GM12878 (cell line): ENCODE results near the gene CCDC141. TPM values are rescaled to one million over a fixed set of nuclear protein-coding genes. Genes with fewer than 3 reads are reported as not detected.

ENCODE experiments used
- ATAC-seq: fragments of 200-7000 bp; cut with Tn5 transposase; 3 replicates; pipeline ENCODE4 v1.9.1; 2020; ENCODE audit warnings: mild to moderate bottlenecking, moderate library complexity
- BruUV-seq: library from RNA; stranded (reverse); fragments of 400-500 nt; replicated peaks from 2 replicates; lab custom pipeline; 2021; lab: Mats Ljungman, UMichigan
- CTCF ChIA-PET: fragments of 300-600 bp; sonication (Branson Sonifier 250); formaldehyde crosslinking; extraction: SDS; loops from one replicate; lab custom pipeline; 2021; ENCODE audit warnings: inconsistent platforms; lab: Yijun Ruan, JAX
- POLR2A ChIA-PET: fragments of 350-600 bp; formaldehyde crosslinking; extraction: SDS; loops from one replicate; lab custom pipeline; 2021; ENCODE audit warnings: inconsistent platforms; lab: Charles Lee
- RAD21 ChIA-PET: fragments of 300-600 bp; sonication (Branson Sonifier 250); formaldehyde crosslinking; loops from one replicate; lab custom pipeline; 2023; ENCODE audit warnings: antibody characterized with exemption; ENCODE audit not compliant: unreplicated experiment; lab: Charles Lee
- SMC1A ChIA-PET: fragments of 300-600 bp; sonication (Branson Sonifier 250); formaldehyde crosslinking; loops from one replicate; lab custom pipeline; 2023; ENCODE audit not compliant: unreplicated experiment, uncharacterized antibody; lab: Charles Lee
- DNase-seq: peaks from one replicate; pipeline ENCODE4 v3.0.0-alpha.2; 2011; ENCODE audit warnings: low read depth, low spot score
- FAIRE-seq: peaks from 3 replicates; lab custom pipeline; 2011; peaks lifted over from hg19 to GRCh38; lab: Jason Lieb, UNC
- H2AFZ ChIP-seq: 2 replicates; pipeline ENCODE4 v1.6.0; 2011; ENCODE audit warnings: low read depth, low read length, control low read depth; ENCODE audit not compliant: control insufficient read depth
- H3K27ac ChIP-seq: 2 replicates; pipeline ENCODE4 v1.5.1; 2011; ENCODE audit warnings: control low read depth; ENCODE audit not compliant: control insufficient read depth, insufficient read depth
- H3K27me3 ChIP-seq, 2 experiments: replicated peaks in 1 of 2; 2 replicates each; pipeline versions ENCODE4 v1.6.0 to v1.6.1; 2011; ENCODE audit warnings: low read length in 1 of 2; ENCODE audit not compliant: control insufficient read depth in 2 of 2, insufficient read depth in 2 of 2
- H3K36me3 ChIP-seq, 2 experiments: 2 replicates each; pipeline ENCODE4 v1.5.1; 2011; ENCODE audit warnings: low read length in 1 of 2; ENCODE audit not compliant: control insufficient read depth in 2 of 2, insufficient read depth in 2 of 2
- H3K4me1 ChIP-seq: 2 replicates; pipeline ENCODE4 v1.6.1; 2011; ENCODE audit warnings: mild to moderate bottlenecking, low read length, moderate library complexity, mixed read lengths; ENCODE audit not compliant: control insufficient read depth, insufficient read depth
- H3K4me2 ChIP-seq: 2 replicates; pipeline ENCODE4 v1.6.0; 2011; ENCODE audit warnings: control low read depth; ENCODE audit not compliant: control insufficient read depth, insufficient read depth
- H3K4me3 ChIP-seq: fragments of 200-600 bp; sonication (generic); 2 replicates; pipeline ENCODE4 v1.5.1; 2016
- H3K79me2 ChIP-seq: 2 replicates; pipeline ENCODE4 v1.6.0; 2011; ENCODE audit warnings: low read length; ENCODE audit not compliant: control insufficient read depth, insufficient read depth
- H3K9ac ChIP-seq: 2 replicates; pipeline ENCODE4 v1.8.0; 2011; ENCODE audit warnings: low read length, control low read depth, mixed read lengths; ENCODE audit not compliant: control insufficient read depth, insufficient read depth
- H3K9me3 ChIP-seq: replicated peaks from 3 replicates; pipeline ENCODE4 v1.5.1; 2011; ENCODE audit warnings: mild to moderate bottlenecking, low read length; ENCODE audit not compliant: control insufficient read depth, insufficient read depth
- H4K20me1 ChIP-seq: 2 replicates; pipeline ENCODE4 v1.6.0; 2011; ENCODE audit not compliant: control insufficient read depth, insufficient read depth
- CBFB ChIP-seq: IDR thresholded peaks from 2 replicates; pipeline ENCODE4 v1.6.1; 2016; ENCODE audit warnings: antibody characterized with exemption, low read depth
- CHD1 ChIP-seq: IDR thresholded peaks from 2 replicates; pipeline ENCODE4 v1.6.1; 2012; ENCODE audit warnings: low read depth, low read length, improper control_type of control experiment
- E2F8 ChIP-seq: fragments of 450-650 bp; IDR thresholded peaks from 2 replicates; pipeline ENCODE4 v1.6.1; 2018; ENCODE audit warnings: mild to moderate bottlenecking, low read depth, moderate library complexity; ENCODE audit not compliant: partially characterized antibody
- GATAD2B ChIP-seq: fragments of 450-650 bp; conservative IDR thresholded peaks from 2 replicates; pipeline ENCODE4 v1.6.1; 2017; ENCODE audit warnings: low read depth, mild to moderate bottlenecking, moderate library complexity
- MEF2B ChIP-seq: fragments of 450-650 bp; IDR thresholded peaks from 2 replicates; pipeline ENCODE4 v1.6.1; 2018; ENCODE audit warnings: mild to moderate bottlenecking, moderate library complexity; ENCODE audit not compliant: partially characterized antibody, poor library complexity, severe bottlenecking
- MTA2 ChIP-seq: fragments of 450-650 bp; IDR thresholded peaks from 2 replicates; pipeline ENCODE4 v1.6.1; 2016; ENCODE audit warnings: low read depth, mild to moderate bottlenecking, moderate library complexity
- NFXL1 ChIP-seq: fragments of 450-650 bp; IDR thresholded peaks from 2 replicates; pipeline ENCODE4 v1.6.1; 2017; ENCODE audit warnings: antibody characterized with exemption, mild to moderate bottlenecking, borderline replicate concordance
- RELA ChIP-seq: fragments of 450-650 bp; IDR thresholded peaks from 2 replicates; pipeline ENCODE4 v1.8.0; 2014; ENCODE audit warnings: borderline replicate concordance; ENCODE audit not compliant: partially characterized antibody
- RFX5 ChIP-seq: IDR thresholded peaks from 2 replicates; pipeline ENCODE4 v1.6.1; 2011; ENCODE audit warnings: low read depth, low read length, improper control_type of control experiment
- SIN3A ChIP-seq: IDR thresholded peaks from 2 replicates; pipeline ENCODE4 v1.6.1; 2012; ENCODE audit warnings: low read depth, low read length, improper control_type of control experiment
- SRF ChIP-seq, 2 experiments: IDR thresholded peaks; 2 replicates each; pipeline ENCODE4 v1.6.1; 2011; ENCODE audit warnings: low read depth in 2 of 2, low read length in 2 of 2, mild to moderate bottlenecking in 1 of 2, moderate library complexity in 1 of 2
- SUPT20H ChIP-seq: IDR thresholded peaks from 2 replicates; pipeline ENCODE4 v1.6.1; 2011; ENCODE audit warnings: low read depth, mild to moderate bottlenecking, low read length, moderate library complexity, borderline replicate concordance; ENCODE audit not compliant: control insufficient read depth
- in situ Hi-C: fragments of 300-500 bp; cut with MboI; formaldehyde crosslinking; loops from 9 replicates; pipeline ENCODE4 v1.14.3; 2018; ENCODE audit warnings: mixed read lengths
- intact Hi-C: fragments of 100-400 bp; cut with micrococcal nuclease; formaldehyde crosslinking; loops from one replicate; pipeline ENCODE4 v1.14.2; 2022; ENCODE audit not compliant: unreplicated experiment
- polyA plus RNA-seq, 11 experiments: library from polyadenylated mRNA; depleted of rRNA in 4 of 11; unstranded in 6 of 11; stranded (reverse) in 5 of 11; fragments of >200 nt; fragmentation: Nextera tagmentation in 4 of 11; fragmentation: Illumina TruSeq in 1 of 11; extraction: Ambion mirVana in 4 of 11; extraction: Trizol in 1 of 11; gene quantifications; 1 replicate in 1 of 11; 2 replicates in 10 of 11; pipeline versions ENCODE4 v1.2.1 to v1.2.3, GENCODE V29; 2011 to 2016; ENCODE audit warnings: inconsistent platforms in 2 of 11, missing spikeins in 2 of 11, low read depth in 1 of 11
- total RNA-seq, 4 experiments: library from RNA; depleted of rRNA in 3 of 4; stranded (reverse); fragments of >200 nt in 3 of 4; fragmentation: Illumina TruSeq in 1 of 4; extraction: Trizol in 1 of 4; gene quantifications; 2 replicates each; pipeline versions ENCODE4 v1.2.1 to v1.2.3, GENCODE V29; 2013 to 2021
- TF ChIP-seq, protein P1 (sequence below): fragments of 450-650 bp; IDR thresholded peaks from 2 replicates; pipeline ENCODE4 v1.6.1; 2017; ENCODE audit warnings: antibody characterized with exemption, mild to moderate bottlenecking, moderate library complexity
- TF ChIP-seq, protein P2 (sequence below): IDR thresholded peaks from 2 replicates; pipeline ENCODE4 v1.6.1; 2011; ENCODE audit warnings: low read depth, mild to moderate bottlenecking, low read length, moderate library complexity, borderline replicate concordance; ENCODE audit errors: extremely low read depth
- TF ChIP-seq, protein P3 (sequence below): fragments of 150-350 bp; IDR thresholded peaks from 2 replicates; pipeline ENCODE4 v1.6.1; 2014; ENCODE audit warnings: mild to moderate bottlenecking, low read depth, low read length

Gene CCDC141
- total and polyA plus RNA-seq, 10 of the 15 experiments (the other 5 are each of a cell fraction or from before 2014, with no cell fraction given): 0.84 to 12.5 (median 3.6) TPM

- no peak for TF ChIP-seq SUPT20H
- TF ChIP-seq, protein P1, sequence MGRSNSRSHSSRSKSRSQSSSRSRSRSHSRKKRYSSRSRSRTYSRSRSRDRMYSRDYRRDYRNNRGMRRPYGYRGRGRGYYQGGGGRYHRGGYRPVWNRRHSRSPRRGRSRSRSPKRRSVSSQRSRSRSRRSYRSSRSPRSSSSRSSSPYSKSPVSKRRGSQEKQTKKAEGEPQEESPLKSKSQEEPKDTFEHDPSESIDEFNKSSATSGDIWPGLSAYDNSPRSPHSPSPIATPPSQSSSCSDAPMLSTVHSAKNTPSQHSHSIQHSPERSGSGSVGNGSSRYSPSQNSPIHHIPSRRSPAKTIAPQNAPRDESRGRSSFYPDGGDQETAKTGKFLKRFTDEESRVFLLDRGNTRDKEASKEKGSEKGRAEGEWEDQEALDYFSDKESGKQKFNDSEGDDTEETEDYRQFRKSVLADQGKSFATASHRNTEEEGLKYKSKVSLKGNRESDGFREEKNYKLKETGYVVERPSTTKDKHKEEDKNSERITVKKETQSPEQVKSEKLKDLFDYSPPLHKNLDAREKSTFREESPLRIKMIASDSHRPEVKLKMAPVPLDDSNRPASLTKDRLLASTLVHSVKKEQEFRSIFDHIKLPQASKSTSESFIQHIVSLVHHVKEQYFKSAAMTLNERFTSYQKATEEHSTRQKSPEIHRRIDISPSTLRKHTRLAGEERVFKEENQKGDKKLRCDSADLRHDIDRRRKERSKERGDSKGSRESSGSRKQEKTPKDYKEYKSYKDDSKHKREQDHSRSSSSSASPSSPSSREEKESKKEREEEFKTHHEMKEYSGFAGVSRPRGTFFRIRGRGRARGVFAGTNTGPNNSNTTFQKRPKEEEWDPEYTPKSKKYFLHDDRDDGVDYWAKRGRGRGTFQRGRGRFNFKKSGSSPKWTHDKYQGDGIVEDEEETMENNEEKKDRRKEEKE: no peak
- no peak for TF ChIP-seq MEF2B
Observed at GRCh38 chr2:179082697-179083096, 32.8 kb upstream of the CCDC141 start (continued).

- no peaks in the 10 kb centered on the region for H4K20me1 ChIP-seq
- CTCF ChIA-PET: no interaction called here
- ATAC-seq: no peak
- in situ Hi-C loops (no loop called here), intact Hi-C loops (no loop called here)
- H3K36me3 ChIP-seq: no peaks in the 10 kb centered on the region
- H3K79me2 ChIP-seq: no peaks in the 10 kb centered on the region
- no peak for DNase-seq
- no peaks in the 10 kb centered on the region for H3K4me1 ChIP-seq
- H3K4me3 ChIP-seq: no peak overlapping the region
- POLR2A ChIA-PET: interaction anchor here (0.6 kb wide), 1 partner anchor 54 kb away, joined by 3 read pairs; no protein-coding TSS in a partner anchor
- RAD21 ChIA-PET: interaction anchor here (0.9 kb wide), 1 partner anchor 15 kb away, joined by 3 read pairs; no protein-coding TSS in a partner anchor
- H3K27ac ChIP-seq: no peak overlapping the region
- H3K27me3 ChIP-seq: no peaks in the 10 kb centered on the region
- H2AFZ ChIP-seq: no peak overlapping the region
- no peak overlapping the region for H3K9ac ChIP-seq
- no peaks in the 10 kb centered on the region; the same call in 2 of the 3 replicates for H3K9me3 ChIP-seq
- no peak for FAIRE-seq
- BruUV-seq: no TSS peak
- H3K4me2 ChIP-seq: no peak overlapping the region
- SMC1A ChIA-PET: interaction anchor here (1.0 kb wide), 1 partner anchor 25 kb away, joined by 3 read pairs; no protein-coding TSS in a partner anchor
- TF ChIP-seq SRF (IDR thresholded peaks at IDR 0.05; ENCODE audit: low read depth in 2 of 2, low read length in 2 of 2) (no peak), SIN3A (no peak), CHD1 (no peak), SUPT20H (no peak), RELA (no peak), RFX5 (no peak), NFXL1 (no peak), CBFB (no peak), GATAD2B (no peak), MTA2 (no peak), E2F8 (no peak)
- TF ChIP-seq, protein P2, sequence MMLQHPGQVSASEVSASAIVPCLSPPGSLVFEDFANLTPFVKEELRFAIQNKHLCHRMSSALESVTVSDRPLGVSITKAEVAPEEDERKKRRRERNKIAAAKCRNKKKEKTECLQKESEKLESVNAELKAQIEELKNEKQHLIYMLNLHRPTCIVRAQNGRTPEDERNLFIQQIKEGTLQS: no peak
- TF ChIP-seq, protein P3, sequence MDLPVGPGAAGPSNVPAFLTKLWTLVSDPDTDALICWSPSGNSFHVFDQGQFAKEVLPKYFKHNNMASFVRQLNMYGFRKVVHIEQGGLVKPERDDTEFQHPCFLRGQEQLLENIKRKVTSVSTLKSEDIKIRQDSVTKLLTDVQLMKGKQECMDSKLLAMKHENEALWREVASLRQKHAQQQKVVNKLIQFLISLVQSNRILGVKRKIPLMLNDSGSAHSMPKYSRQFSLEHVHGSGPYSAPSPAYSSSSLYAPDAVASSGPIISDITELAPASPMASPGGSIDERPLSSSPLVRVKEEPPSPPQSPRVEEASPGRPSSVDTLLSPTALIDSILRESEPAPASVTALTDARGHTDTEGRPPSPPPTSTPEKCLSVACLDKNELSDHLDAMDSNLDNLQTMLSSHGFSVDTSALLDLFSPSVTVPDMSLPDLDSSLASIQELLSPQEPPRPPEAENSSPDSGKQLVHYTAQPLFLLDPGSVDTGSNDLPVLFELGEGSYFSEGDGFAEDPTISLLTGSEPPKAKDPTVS: no peak
Observed at GRCh38 chr2:179081954-179082353, 32.0 kb upstream of the CCDC141 start.
